ENCODE data around the gene NF2.

DNA sequence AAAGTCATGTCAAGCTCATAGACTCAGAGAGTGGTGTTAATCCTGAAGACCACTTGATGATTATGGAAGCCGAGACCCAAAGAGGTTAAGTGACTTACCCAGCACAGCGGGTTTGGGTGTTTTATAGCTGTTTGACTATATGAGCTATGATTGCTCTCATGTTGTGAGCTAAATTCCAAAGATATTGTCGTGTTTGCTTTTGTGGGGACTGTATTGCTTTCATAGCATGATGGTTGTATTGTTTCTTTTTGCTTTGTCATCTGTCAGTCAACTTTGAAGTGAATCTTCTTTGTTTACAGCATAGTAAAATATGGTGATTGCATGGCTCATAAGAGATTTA lies 23.7 kb downstream of the NF2 start:
- TF ChIP-seq EZH2 (IDR thresholded peaks at IDR 0.05; ENCODE audit: insufficient read depth, poor library complexity, severe bottlenecking) (no peak), EZH2phosphoT487 (IDR thresholded peaks at IDR 0.05; ENCODE audit: insufficient read depth, low read depth) (no peak)
